Mammary epithelial cell (primary cell): ENCODE results near the gene CST6.

Source experiments
- CTCF ChIP-seq, 2 donors: IDR thresholded peaks in 1 of 2; conservative IDR thresholded peaks in 1 of 2; 2 replicates each; pipeline ENCODE4 v1.5.1; 2011 to 2012; ENCODE audit warnings: inconsistent platforms in 2 of 2, low read length in 2 of 2, mild to moderate bottlenecking in 2 of 2, control low read depth in 1 of 2, low read depth in 1 of 2; ENCODE audit not compliant: insufficient read depth in 1 of 2; ENCODE audit errors: extremely low read depth in 1 of 2
- EZH2 ChIP-seq: IDR thresholded peaks from 2 replicates; pipeline ENCODE4 v1.6.1; 2012; ENCODE audit warnings: low read length, inconsistent platforms, borderline replicate concordance

- TF ChIP-seq CTCF (conservative IDR thresholded peaks at IDR 0.05 in 1 of 2, IDR thresholded peaks at IDR 0.05 in 1 of 2; ENCODE audit: extremely low read depth in 1 of 2, insufficient read depth in 1 of 2, low read depth in 1 of 2, low read length in 2 of 2) (no peak), EZH2 (no peak)
These were observed 50.6 kb downstream of the CST6 start for GRCh38 chr11:66062408-66062807.
